HepG2 (cell line): Measurements from ENCODE around the gene ATG4B. TPM values are rescaled to one million over a fixed set of nuclear protein-coding genes. Genes with fewer than 3 reads are reported as not detected.

Source experiments
- AGO1 ChIP-seq: fragments of 200-400 bp; formaldehyde crosslinking; IDR thresholded peaks from 2 replicates; pipeline ENCODE4 v1.6.1; 2017; ENCODE audit warnings: mild to moderate bottlenecking, low read depth, low read length, moderate library complexity; ENCODE audit not compliant: poor library complexity, severe bottlenecking
- AGO2 ChIP-seq: fragments of 200-400 bp; formaldehyde crosslinking; optimal IDR thresholded peaks from 2 replicates; pipeline ENCODE3; 2017; ENCODE audit warnings: mild to moderate bottlenecking, low read depth, low read length, moderate library complexity
- ATRX ChIP-seq: sonication (generic); formaldehyde crosslinking; IDR thresholded peaks from 2 replicates; pipeline ENCODE4 v1.4.0; 2020; ENCODE audit warnings: missing genetic modification reagents, borderline replicate concordance
- EHMT2 ChIP-seq: fragments of 200-600 bp; sonication (generic); IDR thresholded peaks from 2 replicates; pipeline ENCODE4 v1.7.0; 2017; ENCODE audit warnings: antibody characterized with exemption, low read depth, low read length, borderline replicate concordance
- ESRRA ChIP-seq: sonication (generic); formaldehyde crosslinking; IDR thresholded peaks from 2 replicates; pipeline ENCODE4 v1.5.1; 2020; ENCODE audit warnings: mild to moderate bottlenecking, low read depth, missing genetic modification reagents
- HNF4G ChIP-seq, 2 experiments: sonication (generic) in 1 of 2; formaldehyde crosslinking in 1 of 2; IDR thresholded peaks; 2 replicates each; pipeline versions ENCODE4 v1.4.0 to v1.6.1; 2011 to 2020; ENCODE audit warnings: borderline replicate concordance in 2 of 2, low read depth in 2 of 2, mild to moderate bottlenecking in 2 of 2, low read length in 1 of 2, missing genetic modification reagents in 1 of 2, moderate library complexity in 1 of 2
- HNRNPUL1 ChIP-seq: fragments of 200-400 bp; formaldehyde crosslinking; IDR thresholded peaks from 2 replicates; pipeline ENCODE4 v1.6.1; 2017; ENCODE audit warnings: low read depth, mild to moderate bottlenecking, low read length, moderate library complexity
- IKZF1 ChIP-seq: fragments of 450-650 bp; IDR thresholded peaks from 2 replicates; pipeline ENCODE4 v1.7.1; 2016
- KDM5A ChIP-seq: fragments of 200-600 bp; sonication (generic); IDR thresholded peaks from 2 replicates; pipeline ENCODE4 v1.7.0; 2018; ENCODE audit warnings: antibody characterized with exemption, mild to moderate bottlenecking, low read length, borderline replicate concordance
- MEF2D ChIP-seq: sonication (generic); formaldehyde crosslinking; IDR thresholded peaks from 2 replicates; pipeline ENCODE4 v1.5.1; 2020; ENCODE audit warnings: mild to moderate bottlenecking, missing genetic modification reagents
- POLR2A ChIP-seq, 2 experiments: IDR thresholded peaks; 2 replicates each; pipeline ENCODE4 v1.6.1; 2011; ENCODE audit warnings: low read depth in 2 of 2, low read length in 2 of 2, mild to moderate bottlenecking in 1 of 2, moderate library complexity in 1 of 2; ENCODE audit not compliant: insufficient read depth in 1 of 2
- POLR2G ChIP-seq: fragments of 200-400 bp; formaldehyde crosslinking; IDR thresholded peaks from 2 replicates; pipeline ENCODE4 v1.6.1; 2018; ENCODE audit warnings: mild to moderate bottlenecking, low read depth, low read length, moderate library complexity
- PRDM4 ChIP-seq: sonication (generic); formaldehyde crosslinking; IDR thresholded peaks from 2 replicates; pipeline ENCODE4 v1.9.0; 2021; ENCODE audit warnings: missing genetic modification reagents, borderline replicate concordance
- RBM22 ChIP-seq: fragments of 200-400 bp; formaldehyde crosslinking; optimal IDR thresholded peaks from 2 replicates; pipeline ENCODE3; 2017; ENCODE audit warnings: mild to moderate bottlenecking, low read length, moderate library complexity
- RFXAP ChIP-seq: sonication (generic); formaldehyde crosslinking; IDR thresholded peaks from 2 replicates; pipeline ENCODE4 v1.4.0; 2020; ENCODE audit warnings: missing genetic modification reagents, borderline replicate concordance
- SALL1 ChIP-seq: sonication (generic); formaldehyde crosslinking; IDR thresholded peaks from 2 replicates; pipeline ENCODE4 v1.8.0; 2022; ENCODE audit warnings: mild to moderate bottlenecking, missing genetic modification reagents
- SPEN ChIP-seq: sonication (generic); formaldehyde crosslinking; IDR thresholded peaks from 2 replicates; pipeline ENCODE4 v1.5.1; 2020; ENCODE audit warnings: low read depth, mild to moderate bottlenecking, missing genetic modification reagents
- SUZ12 ChIP-seq: fragments of 150-350 bp; IDR thresholded peaks from 2 replicates; pipeline ENCODE4 v1.6.1; 2014; ENCODE audit warnings: low read depth, low read length
- ZMAT5 ChIP-seq: sonication (generic); formaldehyde crosslinking; IDR thresholded peaks from 2 replicates; pipeline ENCODE4 v1.5.0; 2020; ENCODE audit warnings: mild to moderate bottlenecking, low read depth, missing genetic modification reagents, borderline replicate concordance
- ZNF136 ChIP-seq: sonication (generic); formaldehyde crosslinking; IDR thresholded peaks from 2 replicates; pipeline ENCODE4 v1.8.1; 2022; ENCODE audit warnings: low read depth, mild to moderate bottlenecking, moderate library complexity, missing genetic modification reagents
- ZNF367 ChIP-seq: sonication (generic); formaldehyde crosslinking; IDR thresholded peaks from 2 replicates; pipeline ENCODE4 v1.4.0; 2020; ENCODE audit warnings: missing genetic modification reagents, borderline replicate concordance
- ZNF430 ChIP-seq: sonication (generic); formaldehyde crosslinking; IDR thresholded peaks from 2 replicates; pipeline ENCODE4 v1.9.0; 2021; ENCODE audit warnings: mild to moderate bottlenecking, missing genetic modification reagents
- ZNF441 ChIP-seq: sonication (generic); formaldehyde crosslinking; IDR thresholded peaks from 2 replicates; pipeline ENCODE4 v1.7.0; 2021; ENCODE audit warnings: missing genetic modification reagents, borderline replicate concordance
- ZNF652 ChIP-seq: IDR thresholded peaks from 2 replicates; pipeline ENCODE4 v1.6.1; 2016; ENCODE audit warnings: low read depth, borderline replicate concordance
- ZNF703 ChIP-seq: sonication (generic); formaldehyde crosslinking; IDR thresholded peaks from 2 replicates; pipeline ENCODE4 v1.5.1; 2020; ENCODE audit warnings: missing genetic modification reagents, mild to moderate bottlenecking, moderate library complexity, borderline replicate concordance
- ZNF704 ChIP-seq: sonication (generic); formaldehyde crosslinking; IDR thresholded peaks from 2 replicates; pipeline ENCODE4 v1.8.1; 2023; ENCODE audit warnings: mild to moderate bottlenecking, inconsistent platforms, moderate library complexity, missing genetic modification reagents, borderline replicate concordance
- polyA plus RNA-seq, 8 experiments: library from polyadenylated mRNA; depleted of rRNA in 3 of 8; stranded (reverse) in 7 of 8; unstranded in 1 of 8; fragments of >200 nt; fragmentation: Illumina TruSeq in 4 of 8; extraction: Trizol in 4 of 8; gene quantifications; 2 replicates each; pipeline versions ENCODE4 v1.2.1 to v1.2.3, GENCODE V29; 2011 to 2016; ENCODE audit warnings: low read depth in 4 of 8, missing spikeins in 1 of 8, mixed read lengths in 1 of 8; ENCODE audit not compliant: insufficient read depth in 1 of 8
- total RNA-seq, 5 experiments: library from RNA; depleted of rRNA; stranded (reverse); fragments of >200 nt; fragmentation: Illumina TruSeq; extraction: Trizol; gene quantifications; 2 replicates each; pipeline ENCODE4 v1.2.3, GENCODE V29; 2016; ENCODE audit warnings: low read depth in 1 of 5

The ATG4B gene
- total and polyA plus RNA-seq, 2 of the 13 experiments (the other 11 are each of a cell fraction or from before 2014, with no cell fraction given): 95.5 to 239 TPM

- TF ChIP-seq PRDM4 (CRISPR knock-in tag) (no peak), ZNF136 (CRISPR knock-in tag) (no peak), AGO1 (peak; percentile 42), ZNF441 (no peak), ZNF704 (CRISPR knock-in tag) (no peak), EHMT2 (no peak), ZNF430 (0 out of 2 replicates have a peak, but pooled peaks have one; percentile 11), ZNF703 (CRISPR knock-in tag) (no peak), ZNF652 (CRISPR knock-in tag) (no peak), HNRNPUL1 (no peak), SALL1 (no peak), RFXAP (CRISPR knock-in tag) (no peak), KDM5A (no peak), HNF4G (IDR thresholded peaks at IDR 0.05; ENCODE audit: borderline replicate concordance, low read depth, low read length) (no peak), HNF4G (CRISPR knock-in tag; IDR thresholded peaks at IDR 0.05; ENCODE audit: borderline replicate concordance, low read depth) (no peak), POLR2G (0 out of 2 replicates have a peak, but pooled peaks have one; percentile 22), ZNF367 (CRISPR knock-in tag) (no peak), SPEN (no peak), MEF2D (CRISPR knock-in tag) (no peak), POLR2A (IDR thresholded peaks at IDR 0.05; ENCODE audit: insufficient read depth in 1 of 2, low read depth in 2 of 2, low read length in 2 of 2) (0 out of 4 replicates have a peak, but pooled peaks of 1 of the 2 experiments have one; percentile 19), ATRX (CRISPR knock-in tag) (no peak), AGO2 (peak; percentile 25), ESRRA (CRISPR knock-in tag) (no peak), ZMAT5 (CRISPR knock-in tag) (no peak), RBM22 (peak; percentile 53), IKZF1 (no peak), SUZ12 (no peak)
Measured at GRCh38 chr2:241672243-241673188, 35.0 kb downstream of the ATG4B start (continued).
